GM19324 (cell line): ENCODE measurements around the gene HADHA.
"Not testable (repeated sequence)": the region's sequence is repeated elsewhere in the genome, so short reads cannot be mapped to it uniquely, and the experiment has no call there.

Experiments
- ATAC-seq: cut with Tn5 transposase; IDR thresholded peaks from one replicate; pipeline ENCODE4 v1.9.1; 2021; ENCODE audit warnings: mild to moderate bottlenecking, moderate library complexity; ENCODE audit not compliant: unreplicated experiment, low FRiP score

HADHA gene

GRCh38 chr2:26177122-26177521 lies 67.3 kb downstream of the HADHA start:
- no peak for ATAC-seq

GRCh38 chr2:26176279-26176615 lies 68.2 kb downstream of the HADHA start:
- no peak for ATAC-seq

GRCh38 chr2:26175466-26176278 lies 68.8 kb downstream of the HADHA start:
- no peak for ATAC-seq

GRCh38 chr2:26174691-26175465 lies 69.6 kb downstream of the HADHA start:
- ATAC-seq, result no peak

GRCh38 chr2:26173776-26174482 lies 70.5 kb downstream of the HADHA start:
- no peak for ATAC-seq

GRCh38 chr2:26172871-26173775 lies 71.3 kb downstream of the HADHA start, which contains the start of gene GAREM2:
TSS of gene GAREM2 (plus strand) at chr2:26173088. CDS start at chr2:26173221, 133 bp downstream.
- no peak for ATAC-seq

- ATAC-seq, result no peak
Observed at GRCh38 chr2:26172189-26172870, 72.1 kb downstream of the HADHA start.

GRCh38 chr2:26170795-26171194 lies 73.6 kb downstream of the HADHA start:
- no peak for ATAC-seq

- no peak for ATAC-seq
Observed at GRCh38 chr2:26169681-26170414, 74.6 kb downstream of the HADHA start.

- no peak for ATAC-seq
Observed at GRCh38 chr2:26169226-26169625, 75.2 kb downstream of the HADHA start.

- ATAC-seq, result no peak
Observed at GRCh38 chr2:26168785-26169184, 75.6 kb downstream of the HADHA start.

GRCh38 chr2:26166541-26166940 lies 77.9 kb downstream of the HADHA start:
- ATAC-seq, result not testable (repeated sequence)

GRCh38 chr2:26165403-26165802 lies 79.0 kb downstream of the HADHA start:
- ATAC-seq, result no peak

- no peak for ATAC-seq
Observed at GRCh38 chr2:26164641-26165211, 79.7 kb downstream of the HADHA start.

- no peak for ATAC-seq
Observed at GRCh38 chr2:26164231-26164630, 80.2 kb downstream of the HADHA start.

GRCh38 chr2:26162963-26163362 lies 81.5 kb downstream of the HADHA start:
- no peak for ATAC-seq

GRCh38 chr2:26161926-26162325 lies 82.5 kb downstream of the HADHA start:
- ATAC-seq, result no peak

- no peak for ATAC-seq
Observed at GRCh38 chr2:26157580-26157979, 86.9 kb downstream of the HADHA start.

- ATAC-seq, result no peak
Observed at GRCh38 chr2:26150243-26150642, 94.2 kb downstream of the HADHA start.
